HepG2 (cell line): ENCODE measurements around the gene TMEM167B. TPM values are rescaled to one million over a fixed set of nuclear protein-coding genes. Genes with fewer than 3 reads are reported as not detected.
A peak's percentile ranks its signal among the peaks of the same experiment; 100 is the strongest.

Experiments
- ATF7 ChIP-seq, 2 experiments: fragments of 450-650 bp in 1 of 2; sonication (generic) in 1 of 2; formaldehyde crosslinking in 1 of 2; IDR thresholded peaks; 2 replicates each; pipeline versions ENCODE4 v1.4.0 to v1.6.1; 2016 to 2020; ENCODE audit warnings: antibody characterized with exemption in 1 of 2, mild to moderate bottlenecking in 1 of 2, missing genetic modification reagents in 1 of 2
- CCDC6 ChIP-seq: sonication (generic); formaldehyde crosslinking; IDR thresholded peaks from 2 replicates; pipeline ENCODE4 v1.8.1; 2022; ENCODE audit warnings: mild to moderate bottlenecking, missing genetic modification reagents, moderate library complexity
- FOXA3 ChIP-seq: IDR thresholded peaks from 2 replicates; pipeline ENCODE4 v1.6.1; 2016; ENCODE audit warnings: missing genetic modification reagents, missing compliant biosample characterization
- HDAC2 ChIP-seq: sonication (generic); formaldehyde crosslinking; IDR thresholded peaks from 2 replicates; pipeline ENCODE4 v1.4.0; 2020; ENCODE audit warnings: missing genetic modification reagents
- HHEX ChIP-seq: IDR thresholded peaks from 2 replicates; pipeline ENCODE4 v1.6.1; 2016; ENCODE audit warnings: control low read depth
- HMG20A ChIP-seq: IDR thresholded peaks from 2 replicates; pipeline ENCODE4 v1.6.1; 2016; ENCODE audit warnings: borderline replicate concordance
- JDP2 ChIP-seq: sonication (generic); formaldehyde crosslinking; IDR thresholded peaks from 2 replicates; pipeline ENCODE4 v1.8.1; 2022; ENCODE audit warnings: missing genetic modification reagents, borderline replicate concordance
- KDM3A ChIP-seq: IDR thresholded peaks from 2 replicates; pipeline ENCODE4 v1.6.1; 2018; ENCODE audit warnings: low read depth, missing compliant biosample characterization
- MIXL1 ChIP-seq: IDR thresholded peaks from 2 replicates; pipeline ENCODE4 v1.6.1; 2016
- NCOA2 ChIP-seq: sonication (generic); formaldehyde crosslinking; IDR thresholded peaks from 2 replicates; pipeline ENCODE4 v1.8.0; 2022; ENCODE audit warnings: inconsistent platforms
- NFIC ChIP-seq: IDR thresholded peaks from 2 replicates; pipeline ENCODE4 v1.6.1; 2012; ENCODE audit warnings: mild to moderate bottlenecking, low read length, inconsistent platforms
- NFYC ChIP-seq: IDR thresholded peaks from 2 replicates; pipeline ENCODE4 v1.6.1; 2016; ENCODE audit warnings: missing genetic modification reagents, missing compliant biosample characterization
- POLR2G ChIP-seq: fragments of 200-400 bp; formaldehyde crosslinking; IDR thresholded peaks from 2 replicates; pipeline ENCODE4 v1.6.1; 2018; ENCODE audit warnings: mild to moderate bottlenecking, low read depth, low read length, moderate library complexity
- RCOR2 ChIP-seq: IDR thresholded peaks from 2 replicates; pipeline ENCODE4 v1.6.1; 2016; ENCODE audit warnings: missing biosample characterization, missing genetic modification reagents
- SP5 ChIP-seq: IDR thresholded peaks from 2 replicates; pipeline ENCODE4 v1.6.1; 2016; ENCODE audit warnings: low read depth, borderline replicate concordance
- SSRP1 ChIP-seq: IDR thresholded peaks from 2 replicates; pipeline ENCODE4 v1.6.1; 2016; ENCODE audit warnings: control low read depth
- ZNF33B ChIP-seq: sonication (generic); formaldehyde crosslinking; IDR thresholded peaks from 2 replicates; pipeline ENCODE4 v1.5.1; 2020; ENCODE audit warnings: mild to moderate bottlenecking, missing genetic modification reagents
- ZNF350 ChIP-seq: sonication (generic); formaldehyde crosslinking; IDR thresholded peaks from 2 replicates; pipeline ENCODE4 v1.4.0; 2020; ENCODE audit warnings: mild to moderate bottlenecking, low read depth, missing genetic modification reagents, borderline replicate concordance
- ZNF430 ChIP-seq: sonication (generic); formaldehyde crosslinking; IDR thresholded peaks from 2 replicates; pipeline ENCODE4 v1.9.0; 2021; ENCODE audit warnings: mild to moderate bottlenecking, missing genetic modification reagents
- ZNF460 ChIP-seq: sonication (generic); formaldehyde crosslinking; IDR thresholded peaks from 2 replicates; pipeline ENCODE4 v1.5.1; 2020; ENCODE audit warnings: missing genetic modification reagents, mild to moderate bottlenecking, borderline replicate concordance
- ZNF547 ChIP-seq: sonication (generic); formaldehyde crosslinking; IDR thresholded peaks from 2 replicates; pipeline ENCODE4 v1.5.1; 2020; ENCODE audit warnings: mild to moderate bottlenecking, missing genetic modification reagents
- ZNF558 ChIP-seq: sonication (generic); formaldehyde crosslinking; IDR thresholded peaks from 2 replicates; pipeline ENCODE4 v1.9.0; 2022; ENCODE audit warnings: mild to moderate bottlenecking, missing genetic modification reagents, borderline replicate concordance
- ZNF670 ChIP-seq: sonication (generic); formaldehyde crosslinking; IDR thresholded peaks from 2 replicates; pipeline ENCODE4 v1.8.0; 2022; ENCODE audit warnings: mild to moderate bottlenecking, missing genetic modification reagents, borderline replicate concordance
- ZNF703 ChIP-seq: sonication (generic); formaldehyde crosslinking; IDR thresholded peaks from 2 replicates; pipeline ENCODE4 v1.5.1; 2020; ENCODE audit warnings: missing genetic modification reagents, mild to moderate bottlenecking, moderate library complexity, borderline replicate concordance
- ZNF891 ChIP-seq: sonication (generic); formaldehyde crosslinking; IDR thresholded peaks from 2 replicates; pipeline ENCODE4 v1.5.0; 2020; ENCODE audit warnings: mild to moderate bottlenecking, missing genetic modification reagents
- polyA plus RNA-seq, 8 experiments: library from polyadenylated mRNA; depleted of rRNA in 3 of 8; stranded (reverse) in 7 of 8; unstranded in 1 of 8; fragments of >200 nt; fragmentation: Illumina TruSeq in 4 of 8; extraction: Trizol in 4 of 8; gene quantifications; 2 replicates each; pipeline versions ENCODE4 v1.2.1 to v1.2.3, GENCODE V29; 2011 to 2016; ENCODE audit warnings: low read depth in 4 of 8, missing spikeins in 1 of 8, mixed read lengths in 1 of 8; ENCODE audit not compliant: insufficient read depth in 1 of 8
- total RNA-seq, 5 experiments: library from RNA; depleted of rRNA; stranded (reverse); fragments of >200 nt; fragmentation: Illumina TruSeq; extraction: Trizol; gene quantifications; 2 replicates each; pipeline ENCODE4 v1.2.3, GENCODE V29; 2016; ENCODE audit warnings: low read depth in 1 of 5
- TF ChIP-seq, protein P1 (sequence below): sonication (generic); formaldehyde crosslinking; IDR thresholded peaks from 2 replicates; pipeline ENCODE4 v1.4.0; 2020; ENCODE audit warnings: missing genetic modification reagents
- TF ChIP-seq, protein P2 (sequence below): sonication (generic); formaldehyde crosslinking; IDR thresholded peaks from 2 replicates; pipeline ENCODE4 v1.4.0; 2020; ENCODE audit warnings: missing genetic modification reagents
- TF ChIP-seq, protein P3 (sequence below): sonication (generic); formaldehyde crosslinking; IDR thresholded peaks from 2 replicates; pipeline ENCODE4 v1.5.1; 2020; ENCODE audit warnings: missing genetic modification reagents, mild to moderate bottlenecking, borderline replicate concordance

TMEM167B gene
- total and polyA plus RNA-seq, 2 of the 13 experiments (the other 11 are each of a cell fraction or from before 2014, with no cell fraction given), result 9.5 to 22.4 TPM

DNA sequence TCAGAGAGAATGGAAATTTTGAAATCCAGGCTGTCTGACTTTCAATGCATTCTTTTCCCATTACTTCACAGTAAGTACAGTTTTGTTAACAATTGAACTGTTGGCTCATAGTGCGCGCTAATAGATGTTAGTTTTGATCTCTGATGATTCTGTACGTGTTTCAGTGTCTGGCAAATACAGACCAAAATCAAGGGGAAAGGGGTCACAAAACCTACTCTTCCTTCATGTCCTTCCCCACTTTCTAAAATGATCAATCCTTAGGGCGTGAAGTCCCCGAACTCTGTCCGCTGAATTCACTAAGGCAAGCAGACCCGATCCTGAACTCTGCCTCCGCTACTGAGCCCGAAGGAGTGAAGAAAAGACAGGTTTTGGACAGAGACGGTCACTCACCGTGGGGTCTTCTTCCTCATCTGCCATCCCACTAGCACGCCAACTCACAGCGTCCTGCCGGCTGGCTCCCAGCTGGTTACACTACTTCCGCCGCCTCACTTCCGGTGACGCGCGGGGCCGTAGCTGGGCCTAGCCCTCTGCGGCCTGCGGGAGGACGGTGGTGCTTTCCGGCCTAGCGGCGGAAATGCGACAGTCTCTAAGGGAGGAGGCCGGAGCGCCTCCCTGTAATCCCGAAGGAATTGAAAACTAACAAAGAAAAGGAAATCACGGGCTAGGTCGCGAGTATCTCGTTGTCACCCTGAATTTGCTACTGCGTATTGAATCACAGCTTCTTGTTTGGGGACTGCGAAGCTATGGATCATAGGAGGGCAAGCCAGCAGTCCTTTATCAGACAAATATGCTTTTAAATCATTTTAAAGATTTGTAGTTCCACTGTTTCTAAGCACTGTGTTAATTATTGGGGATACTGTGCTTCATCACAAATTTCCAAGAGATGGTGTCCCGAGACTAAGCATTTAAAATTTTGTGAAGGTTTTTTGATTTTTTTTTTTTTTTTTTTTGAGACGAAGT is 14.8 kb upstream of the TMEM167B start, which contains the start of gene TAF13 (continued):
- 0 out of 2 replicates have a peak, but pooled peaks have one; percentile 44 for TF ChIP-seq ZNF670 (CRISPR knock-in tag)
- no peak for TF ChIP-seq RCOR2 (CRISPR knock-in tag)
- TF ChIP-seq, protein P1, sequence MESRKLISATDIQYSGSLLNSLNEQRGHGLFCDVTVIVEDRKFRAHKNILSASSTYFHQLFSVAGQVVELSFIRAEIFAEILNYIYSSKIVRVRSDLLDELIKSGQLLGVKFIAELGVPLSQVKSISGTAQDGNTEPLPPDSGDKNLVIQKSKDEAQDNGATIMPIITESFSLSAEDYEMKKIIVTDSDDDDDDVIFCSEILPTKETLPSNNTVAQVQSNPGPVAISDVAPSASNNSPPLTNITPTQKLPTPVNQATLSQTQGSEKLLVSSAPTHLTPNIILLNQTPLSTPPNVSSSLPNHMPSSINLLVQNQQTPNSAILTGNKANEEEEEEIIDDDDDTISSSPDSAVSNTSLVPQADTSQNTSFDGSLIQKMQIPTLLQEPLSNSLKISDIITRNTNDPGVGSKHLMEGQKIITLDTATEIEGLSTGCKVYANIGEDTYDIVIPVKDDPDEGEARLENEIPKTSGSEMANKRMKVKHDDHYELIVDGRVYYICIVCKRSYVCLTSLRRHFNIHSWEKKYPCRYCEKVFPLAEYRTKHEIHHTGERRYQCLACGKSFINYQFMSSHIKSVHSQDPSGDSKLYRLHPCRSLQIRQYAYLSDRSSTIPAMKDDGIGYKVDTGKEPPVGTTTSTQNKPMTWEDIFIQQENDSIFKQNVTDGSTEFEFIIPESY (CRISPR knock-in tag), result no peak
- no peak for TF ChIP-seq ZNF703
- TF ChIP-seq FOXA3 (CRISPR knock-in tag), result peak; percentile 60
- TF ChIP-seq NCOA2 (CRISPR knock-in tag), result peak; percentile 49; the same call in 1 of the 2 replicates
- peak; percentile 72; the same call in 1 of the 2 replicates for TF ChIP-seq CCDC6 (CRISPR knock-in tag)
- no peak for TF ChIP-seq ZNF33B (CRISPR knock-in tag)
- TF ChIP-seq NFYC (CRISPR knock-in tag), result no peak; the same call in 1 of the 2 replicates
- no peak for TF ChIP-seq ATF7 (IDR thresholded peaks at IDR 0.05)
- TF ChIP-seq ATF7 (CRISPR knock-in tag; IDR thresholded peaks at IDR 0.05), result no peak
- peak; percentile 91 for TF ChIP-seq ZNF350 (CRISPR knock-in tag)
- TF ChIP-seq ZNF460 (CRISPR knock-in tag), result no peak
- TF ChIP-seq SP5 (CRISPR knock-in tag), result peak; percentile 24; the same call in 1 of the 2 replicates
- TF ChIP-seq, protein P2, sequence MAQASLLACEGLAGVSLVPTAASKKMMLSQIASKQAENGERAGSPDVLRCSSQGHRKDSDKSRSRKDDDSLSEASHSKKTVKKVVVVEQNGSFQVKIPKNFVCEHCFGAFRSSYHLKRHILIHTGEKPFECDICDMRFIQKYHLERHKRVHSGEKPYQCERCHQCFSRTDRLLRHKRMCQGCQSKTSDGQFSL, result no peak
- TF ChIP-seq, protein P3, sequence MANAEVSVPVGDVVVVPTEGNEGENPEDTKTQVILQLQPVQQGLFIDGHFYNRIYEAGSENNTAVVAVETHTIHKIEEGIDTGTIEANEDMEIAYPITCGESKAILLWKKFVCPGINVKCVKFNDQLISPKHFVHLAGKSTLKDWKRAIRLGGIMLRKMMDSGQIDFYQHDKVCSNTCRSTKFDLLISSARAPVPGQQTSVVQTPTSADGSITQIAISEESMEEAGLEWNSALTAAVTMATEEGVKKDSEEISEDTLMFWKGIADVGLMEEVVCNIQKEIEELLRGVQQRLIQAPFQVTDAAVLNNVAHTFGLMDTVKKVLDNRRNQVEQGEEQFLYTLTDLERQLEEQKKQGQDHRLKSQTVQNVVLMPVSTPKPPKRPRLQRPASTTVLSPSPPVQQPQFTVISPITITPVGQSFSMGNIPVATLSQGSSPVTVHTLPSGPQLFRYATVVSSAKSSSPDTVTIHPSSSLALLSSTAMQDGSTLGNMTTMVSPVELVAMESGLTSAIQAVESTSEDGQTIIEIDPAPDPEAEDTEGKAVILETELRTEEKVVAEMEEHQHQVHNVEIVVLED (CRISPR knock-in tag), result peak; percentile 81; the same call in 1 of the 2 replicates
- TF ChIP-seq ZNF558 (CRISPR knock-in tag), result peak; percentile 92; the same call in 1 of the 2 replicates
- 0 out of 2 replicates have a peak, but pooled peaks have one; percentile 73 for TF ChIP-seq KDM3A (CRISPR knock-in tag)
- peak; percentile 85 for TF ChIP-seq HDAC2 (CRISPR knock-in tag)
- peak; percentile 50; the same call in 1 of the 2 replicates for TF ChIP-seq ZNF430
- TF ChIP-seq MIXL1 (CRISPR knock-in tag), result peak; percentile 73
- TF ChIP-seq HMG20A (CRISPR knock-in tag), result 0 out of 2 replicates have a peak, but pooled peaks have one; percentile 15
- TF ChIP-seq ZNF891 (CRISPR knock-in tag), result no peak
- no peak for TF ChIP-seq JDP2 (CRISPR knock-in tag)
- no peak for TF ChIP-seq SSRP1
- TF ChIP-seq NFIC, result no peak
- no peak for TF ChIP-seq HHEX (CRISPR knock-in tag)
- no peak; the same call in 1 of the 2 replicates for TF ChIP-seq ZNF547 (CRISPR knock-in tag)
- peak; percentile 98 for TF ChIP-seq POLR2G
